CD4-positive, alpha-beta T cell treated with Interleukin-21 for 1 hour (primary cell): Measurements from ENCODE around the gene VWA2.

Source experiments
- DNase-seq: peaks from one replicate; pipeline ENCODE4 v3.0.0-alpha.2; 2020

VWA2 gene

DNA sequence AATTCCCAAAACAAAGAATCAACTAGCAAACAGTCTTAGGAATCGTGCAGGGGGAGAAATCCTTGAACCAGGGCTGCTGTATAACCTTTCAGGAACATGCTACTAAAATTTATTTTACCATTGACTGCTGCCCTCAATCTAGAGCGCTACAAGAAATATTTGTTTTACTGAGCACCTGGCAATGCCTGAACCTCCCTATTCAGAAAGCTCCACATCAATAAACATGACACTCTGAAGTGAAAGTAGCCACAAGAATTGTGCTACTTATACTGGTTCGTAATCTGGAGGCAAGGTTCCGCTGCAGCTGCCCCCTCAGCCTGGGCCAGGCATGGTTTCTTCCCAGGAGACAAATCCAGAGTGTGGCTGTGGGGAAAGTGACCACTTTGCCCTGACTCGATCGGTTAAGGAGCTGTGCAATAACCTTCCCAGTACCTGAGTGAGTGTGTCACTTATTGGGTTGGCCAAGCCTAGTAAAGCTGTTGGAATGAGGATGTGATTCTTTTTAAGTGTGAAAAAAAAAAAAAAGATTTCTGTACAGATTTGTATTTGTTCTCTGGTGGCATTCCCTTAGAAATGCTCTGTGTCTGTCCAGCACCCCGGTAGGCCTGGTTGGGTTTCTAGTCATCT lies 7.7 kb downstream of the VWA2 start:
- no peak for DNase-seq

DNA sequence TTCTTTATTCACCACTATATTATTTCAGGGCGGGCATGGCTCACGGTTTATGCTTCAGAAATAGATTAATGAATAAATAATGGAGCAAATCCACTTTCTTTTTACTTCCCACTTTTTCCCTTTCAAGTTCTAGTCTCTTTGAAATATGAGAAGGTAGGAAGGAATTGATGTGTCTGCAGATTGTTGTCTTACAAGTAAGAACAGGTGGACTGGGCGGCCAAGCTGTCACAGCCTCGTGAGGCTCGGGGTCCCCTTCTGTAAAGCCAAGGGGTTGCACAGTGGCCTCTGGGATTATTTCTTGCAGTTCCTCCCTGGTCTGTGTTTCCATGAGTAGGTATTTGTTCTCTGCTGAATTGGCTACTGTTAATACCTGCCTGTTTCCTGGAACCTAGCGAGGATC lies 11.2 kb downstream of the VWA2 start:
- no peak for DNase-seq

- DNase-seq: no peak
Measured at GRCh38 chr10:114250716-114251115, 11.7 kb downstream of the VWA2 start.

- DNase-seq: no peak
Measured at GRCh38 chr10:114252092-114252491, 13.0 kb downstream of the VWA2 start.

DNA sequence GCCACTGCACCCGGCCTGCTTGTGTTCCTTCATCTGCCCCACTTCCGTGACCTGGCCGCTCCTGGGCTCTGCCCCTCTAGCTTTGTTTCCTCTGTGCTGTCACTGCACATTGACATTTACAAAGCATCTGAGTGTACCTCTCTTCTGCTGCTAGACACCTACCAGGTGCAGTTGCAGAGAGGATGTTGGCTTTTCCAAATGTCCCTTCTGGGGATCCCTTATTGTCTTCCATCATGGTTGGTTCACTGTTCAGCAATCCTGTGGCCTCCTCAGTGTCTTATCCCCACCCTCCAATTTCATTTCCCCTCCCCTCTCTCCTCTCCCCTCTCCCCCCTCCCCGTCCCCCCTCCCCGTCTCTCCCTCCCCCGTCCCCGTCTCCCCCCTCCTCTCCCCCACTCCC lies 13.8 kb downstream of the VWA2 start:
- no peak for DNase-seq

DNA sequence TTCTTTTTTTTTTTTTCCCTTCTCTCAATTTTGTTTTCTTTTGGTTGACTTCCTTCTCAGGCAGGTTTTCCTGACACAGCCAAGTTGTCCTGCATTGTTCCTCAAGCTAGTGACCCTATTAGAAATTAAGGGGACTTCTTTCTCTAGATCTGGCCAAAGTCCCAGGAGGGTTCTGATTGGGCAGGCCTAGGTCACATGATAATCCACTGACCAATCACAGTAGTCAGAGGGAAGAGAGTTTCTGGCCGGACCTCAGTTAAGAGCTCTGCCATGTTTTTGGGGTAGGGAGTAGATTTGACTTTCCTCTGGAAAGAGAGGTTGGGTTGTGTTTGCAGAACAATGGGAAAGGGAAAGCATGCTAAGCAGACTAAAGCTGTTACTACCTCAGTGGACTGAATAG lies 16.2 kb downstream of the VWA2 start:
- no peak for DNase-seq

DNA sequence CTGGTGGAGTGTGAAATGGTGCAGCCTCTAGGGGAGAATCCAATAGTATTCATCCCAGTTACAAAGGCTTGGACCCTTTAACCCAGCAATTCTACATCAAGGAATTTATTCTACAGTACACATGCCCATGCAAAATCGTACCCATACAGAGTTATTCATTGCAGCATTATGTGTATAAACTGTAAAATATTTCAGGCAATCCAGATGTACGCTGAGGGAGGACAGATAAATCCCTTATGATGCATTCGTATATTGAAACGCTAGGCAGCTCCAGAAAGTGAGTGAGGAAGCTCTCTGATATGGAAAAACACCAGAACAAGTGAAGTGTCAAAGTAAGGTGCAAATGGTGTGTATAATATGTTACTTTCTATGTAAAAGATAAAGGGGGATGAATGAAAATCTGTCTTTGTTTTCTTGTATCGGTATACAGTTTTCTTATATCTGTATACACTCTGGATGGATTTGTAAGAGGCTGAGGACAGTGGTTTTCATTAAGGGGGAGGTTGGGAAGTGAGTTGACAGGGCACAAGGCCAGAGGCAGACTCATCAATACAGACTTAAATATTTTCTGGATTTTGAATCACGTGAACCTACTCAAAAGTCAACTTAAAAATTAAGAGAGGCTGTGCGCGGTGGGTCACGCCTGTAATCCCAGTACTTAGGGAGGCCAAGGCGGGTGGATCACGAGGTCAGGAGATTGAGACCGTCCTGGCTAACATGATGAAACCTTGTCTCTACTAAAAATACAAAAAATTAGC lies 17.1 kb downstream of the VWA2 start:
- DNase-seq: no peak

DNA sequence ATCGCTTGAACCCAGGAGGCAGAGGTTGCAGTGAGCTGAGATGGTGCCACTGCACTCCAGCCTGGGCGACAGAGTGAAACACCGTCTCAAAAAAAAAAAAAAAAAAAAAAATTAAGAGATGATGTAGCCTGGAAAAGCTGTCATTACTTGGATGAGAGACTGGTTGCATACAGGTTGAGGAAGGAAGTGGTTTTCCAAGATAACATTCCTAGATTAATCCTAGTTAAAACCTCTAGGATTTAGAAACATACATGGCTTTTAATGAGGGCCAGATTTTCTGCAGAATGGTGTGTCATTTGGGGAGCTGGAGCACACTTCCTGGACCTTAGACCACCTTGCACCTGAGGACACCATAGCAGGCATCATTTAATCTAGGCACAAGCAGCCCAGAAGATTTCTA lies 17.8 kb downstream of the VWA2 start:
- DNase-seq: no peak

DNA sequence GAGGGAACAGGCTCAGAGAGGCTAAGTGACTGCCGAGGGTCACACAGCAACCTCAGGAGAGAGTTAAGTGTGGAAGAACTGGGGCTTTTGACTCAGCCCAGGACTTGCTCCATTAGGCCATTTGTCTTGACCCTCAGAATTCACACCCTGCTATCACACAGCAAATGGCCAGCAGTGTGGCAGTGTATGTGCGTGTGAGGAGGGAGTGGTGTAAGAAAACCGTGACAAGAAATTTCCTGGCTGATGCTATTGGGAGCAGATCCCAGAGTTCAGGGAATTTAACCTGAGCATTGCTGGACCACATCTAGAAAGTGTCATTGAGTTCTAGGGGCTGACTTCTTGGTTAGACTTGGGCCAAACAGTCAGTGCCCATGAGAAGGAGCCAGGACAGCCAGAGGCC lies 18.4 kb downstream of the VWA2 start:
- no peak for DNase-seq

GRCh38 chr10:114258274-114258840 lies 19.3 kb downstream of the VWA2 start:
- DNase-seq: no peak

DNA sequence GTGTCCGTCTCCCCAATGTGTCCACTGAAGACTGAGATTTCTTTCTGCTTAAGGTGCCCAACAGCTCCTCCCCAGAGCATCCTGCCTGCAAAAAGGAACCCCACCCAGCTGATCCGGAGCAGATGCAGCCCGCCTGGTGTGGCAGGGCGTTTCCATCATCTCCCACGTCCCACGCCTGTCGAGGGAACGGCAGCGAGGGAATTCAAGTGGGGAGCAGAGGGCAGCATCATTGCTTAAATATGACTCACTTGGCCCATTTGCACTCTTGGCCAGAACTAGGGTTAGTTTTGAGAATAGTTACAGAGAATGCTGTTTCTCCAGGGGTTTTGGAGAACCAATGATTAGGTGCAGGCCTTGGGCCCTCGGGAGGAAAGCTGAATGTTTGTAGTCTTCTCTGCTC lies 20.8 kb downstream of the VWA2 start:
- DNase-seq: no peak

DNA sequence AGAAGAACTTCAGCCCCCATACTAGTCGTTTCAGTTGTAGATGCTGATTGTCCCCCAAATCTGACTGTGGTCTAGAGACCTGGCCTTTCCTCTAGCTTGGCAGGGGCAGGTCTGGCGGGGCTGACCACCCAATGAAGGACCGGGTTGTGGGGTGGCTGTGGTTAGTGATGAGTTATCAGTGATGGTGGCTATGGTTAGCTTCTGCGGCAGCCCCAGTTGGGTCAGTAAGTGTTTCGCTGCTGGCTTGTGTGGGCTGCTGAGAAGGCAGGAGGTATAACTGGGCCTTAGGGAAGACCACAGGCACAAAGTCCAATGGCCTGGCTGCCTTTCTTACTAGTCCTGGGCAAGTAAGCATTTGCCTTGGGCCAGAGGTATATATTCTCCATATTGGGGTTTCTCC lies 21.3 kb downstream of the VWA2 start:
- DNase-seq: no peak

DNA sequence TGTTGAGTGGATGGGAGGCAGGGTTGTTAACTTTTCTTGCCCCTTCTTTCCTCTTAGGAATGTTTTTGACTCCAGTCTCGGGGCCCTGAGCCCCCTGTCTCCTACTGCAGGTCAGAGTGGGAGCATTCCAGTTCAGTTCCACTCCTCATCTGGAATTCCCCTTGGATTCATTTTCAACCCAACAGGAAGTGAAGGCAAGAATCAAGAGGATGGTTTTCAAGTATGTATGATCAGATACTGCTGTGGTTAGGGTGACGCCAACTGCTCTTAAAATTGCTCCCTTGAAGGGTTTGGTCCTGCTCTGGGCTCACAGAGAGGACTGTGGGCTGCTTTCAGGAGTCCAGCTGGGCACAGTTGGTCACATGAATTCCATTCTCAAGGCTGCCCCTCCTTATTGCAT lies 22.0 kb downstream of the VWA2 start:
- no peak for DNase-seq

- DNase-seq: no peak
Measured at GRCh38 chr10:114262496-114262895, 23.4 kb downstream of the VWA2 start.

- DNase-seq: no peak
Measured at GRCh38 chr10:114265392-114266053, 26.5 kb downstream of the VWA2 start.

GRCh38 chr10:114266521-114266920 lies 27.5 kb downstream of the VWA2 start:
- no peak for DNase-seq

GRCh38 chr10:114271075-114271778 lies 32.2 kb downstream of the VWA2 start:
- no peak for DNase-seq

DNA sequence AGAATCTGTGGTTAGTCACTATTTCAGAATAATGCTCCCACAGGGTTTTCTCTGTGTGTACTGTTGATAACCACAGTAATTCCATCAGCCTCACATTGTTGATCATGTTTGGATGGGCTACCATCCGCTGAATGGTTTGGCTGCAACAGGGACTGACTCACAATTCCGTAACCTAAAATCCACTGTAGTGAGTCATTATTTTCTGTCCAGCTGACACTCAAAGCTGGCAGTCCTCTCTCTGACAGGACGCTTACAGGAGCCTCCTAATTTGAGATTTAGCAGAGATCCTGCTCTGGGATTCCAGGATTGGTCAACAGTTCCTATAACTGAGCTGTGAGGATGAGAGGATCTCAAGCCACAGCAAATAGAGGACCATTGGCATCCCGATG lies 32.7 kb downstream of the VWA2 start:
- DNase-seq: no peak

DNA sequence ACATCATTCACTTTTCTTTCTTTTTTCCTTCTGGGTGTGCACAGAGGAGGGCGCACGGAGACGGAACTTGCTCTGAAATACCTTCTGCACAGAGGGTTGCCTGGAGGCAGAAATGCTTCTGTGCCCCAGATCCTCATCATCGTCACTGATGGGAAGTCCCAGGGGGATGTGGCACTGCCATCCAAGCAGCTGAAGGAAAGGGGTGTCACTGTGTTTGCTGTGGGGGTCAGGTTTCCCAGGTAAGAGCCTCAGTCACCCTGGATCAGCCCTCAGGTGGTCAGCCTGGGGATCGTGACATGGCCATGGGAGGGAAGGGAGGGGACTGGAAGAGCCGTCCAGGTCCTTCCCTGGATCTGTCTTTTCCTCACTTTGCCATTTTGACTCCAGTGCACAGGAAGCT lies 33.6 kb downstream of the VWA2 start:
- DNase-seq: no peak

DNA sequence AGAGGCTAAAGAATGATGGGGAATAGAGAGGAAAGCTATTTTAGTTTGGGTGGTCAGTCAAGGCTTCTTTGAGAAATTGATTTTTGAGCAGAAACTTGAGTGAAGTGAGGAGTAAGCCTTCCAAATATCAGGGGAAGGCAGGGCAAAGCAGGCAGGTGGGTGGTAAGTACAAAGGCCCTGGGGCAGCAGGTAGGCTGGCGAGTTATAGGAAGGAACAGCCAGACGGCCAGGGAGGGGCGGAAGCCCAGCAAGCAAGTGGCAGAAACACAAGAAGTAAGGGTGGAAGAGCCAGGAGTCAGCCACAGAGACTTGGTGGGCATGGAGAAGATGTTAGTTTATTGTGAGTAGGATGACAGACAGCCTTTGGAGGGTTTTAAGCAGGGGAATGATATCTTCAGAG lies 34.9 kb downstream of the VWA2 start:
- no peak for DNase-seq

- DNase-seq: no peak
Measured at GRCh38 chr10:114274616-114275453, 35.8 kb downstream of the VWA2 start.

DNA sequence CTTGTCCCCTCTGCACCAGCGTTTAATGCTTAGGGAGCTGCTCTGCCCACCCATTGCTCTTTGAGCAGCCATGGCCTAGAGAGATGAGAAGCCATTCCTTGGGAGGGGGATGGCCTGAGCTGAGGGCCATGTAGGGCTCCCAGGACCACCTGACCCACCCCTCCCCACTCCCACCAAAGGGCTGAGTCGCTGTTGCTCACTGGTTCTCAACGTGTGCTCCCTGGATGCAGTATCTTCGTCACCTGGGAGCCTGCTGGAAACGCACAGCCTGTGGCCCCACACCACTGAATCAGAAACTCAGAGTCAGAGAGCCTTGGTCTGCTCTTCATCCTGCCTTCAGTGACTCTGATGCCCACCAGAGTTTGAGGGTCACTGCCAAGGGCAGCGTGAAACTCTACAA lies 37.0 kb downstream of the VWA2 start:
- DNase-seq: no peak

DNA sequence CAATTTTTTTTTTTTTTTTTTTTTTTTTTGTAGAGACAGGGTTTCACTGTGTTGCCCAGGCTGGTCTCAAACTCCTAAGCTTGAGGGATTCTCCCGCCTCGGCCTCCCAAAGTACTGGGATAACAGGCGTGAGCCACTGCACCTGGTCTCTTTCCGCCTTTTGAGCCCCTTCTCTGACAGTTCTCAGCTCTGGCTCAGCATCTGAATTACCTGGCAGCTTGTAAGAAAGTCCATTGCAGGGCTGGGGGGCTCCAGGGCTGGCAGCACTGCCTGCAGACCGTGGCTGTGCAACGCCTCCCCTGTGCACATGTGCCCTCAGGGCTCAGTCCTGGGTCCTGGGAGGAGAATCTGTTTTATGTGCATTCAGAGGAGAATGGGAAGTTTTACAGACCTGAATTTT lies 37.6 kb downstream of the VWA2 start:
- no peak for DNase-seq
